GM21526 (cell line): ENCODE results near the gene CLK2.
"Not testable (repeated sequence)": the region's sequence is repeated elsewhere in the genome, so short reads cannot be mapped to it uniquely, and the experiment has no call there.

ENCODE experiments used
- ATAC-seq: cut with Tn5 transposase; IDR thresholded peaks from one replicate; pipeline ENCODE4 v1.9.1; 2021; ENCODE audit warnings: moderate library complexity; ENCODE audit not compliant: unreplicated experiment, low FRiP score

Gene CLK2

DNA sequence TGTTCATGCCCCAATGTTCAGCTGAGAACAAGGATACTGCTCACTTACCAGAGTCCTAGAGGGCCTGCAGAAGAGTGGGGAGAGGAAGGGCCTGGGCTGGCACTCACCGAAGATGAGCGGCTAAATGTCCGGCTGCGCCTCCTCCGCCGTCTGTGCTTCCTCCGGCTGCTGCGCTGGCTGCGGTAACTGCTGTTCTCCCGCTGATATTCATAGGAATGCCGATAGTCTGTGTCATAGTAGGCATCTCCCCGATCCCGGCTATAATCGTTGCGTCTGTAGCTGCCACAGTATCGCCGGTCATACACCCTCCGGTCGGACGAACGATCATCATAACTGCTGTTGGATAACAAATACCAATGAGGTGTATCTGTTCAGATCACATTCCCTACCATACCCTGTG, 3.9 kb downstream of the CLK2 start:
- ATAC-seq, result no peak

DNA sequence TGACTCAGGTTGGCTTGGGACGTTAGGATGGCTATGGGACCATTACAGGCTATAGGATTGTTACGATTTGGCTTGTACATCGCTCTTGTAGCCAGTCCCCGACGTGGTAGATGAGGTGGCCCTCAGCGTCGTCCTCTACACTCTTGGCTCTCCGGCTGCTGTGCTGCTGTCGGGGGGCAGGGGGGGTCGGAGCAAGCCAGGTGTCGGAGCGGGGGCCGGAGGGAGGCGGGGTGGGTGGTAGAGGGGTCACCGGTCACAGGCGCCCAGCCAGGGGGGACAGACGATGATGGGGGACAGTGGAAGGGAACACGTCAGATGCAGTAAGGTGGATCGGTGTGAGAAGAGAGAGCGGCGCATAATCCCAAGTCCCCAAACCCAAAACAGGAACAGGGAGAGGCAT, 4.7 kb downstream of the CLK2 start:
- ATAC-seq, result no peak

DNA sequence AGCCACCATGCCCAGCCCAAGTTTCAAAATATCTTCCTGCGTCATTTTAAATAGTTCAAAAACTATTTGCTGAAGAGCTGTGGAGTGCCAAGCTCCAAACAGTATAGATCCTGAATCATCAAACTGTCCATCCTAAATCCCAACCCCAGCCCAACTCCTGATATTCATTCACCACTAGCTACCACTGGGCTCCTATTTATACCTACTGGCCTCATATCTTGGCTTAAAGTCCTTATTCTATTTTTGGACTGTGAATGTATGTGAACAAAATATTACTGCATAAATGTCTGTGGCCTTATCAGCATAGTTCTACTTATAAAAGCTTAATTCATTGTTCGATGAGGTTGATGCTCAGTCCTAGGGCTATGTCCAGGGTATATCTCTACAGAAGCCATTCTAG, 5.9 kb downstream of the CLK2 start:
- no peak for ATAC-seq

DNA sequence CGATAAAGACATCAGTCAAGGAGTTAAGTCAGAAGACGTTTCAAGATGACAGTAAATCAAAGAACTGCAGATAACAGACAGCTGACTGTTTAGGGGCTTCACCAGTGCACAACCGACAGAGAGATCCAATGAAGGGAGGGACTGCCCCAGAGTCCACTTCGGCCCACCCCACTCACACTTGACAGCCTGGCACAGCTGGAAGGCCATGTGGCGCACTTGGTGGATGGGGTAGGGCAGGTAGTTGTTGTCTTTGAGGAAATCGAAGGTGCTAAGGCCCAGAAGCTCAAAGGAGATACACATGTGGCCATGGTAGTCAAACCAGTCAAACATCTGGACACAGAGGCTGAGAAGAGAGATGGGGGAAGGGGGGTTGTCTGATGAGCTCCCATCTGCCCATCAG, 6.8 kb downstream of the CLK2 start:
- no peak for ATAC-seq

DNA sequence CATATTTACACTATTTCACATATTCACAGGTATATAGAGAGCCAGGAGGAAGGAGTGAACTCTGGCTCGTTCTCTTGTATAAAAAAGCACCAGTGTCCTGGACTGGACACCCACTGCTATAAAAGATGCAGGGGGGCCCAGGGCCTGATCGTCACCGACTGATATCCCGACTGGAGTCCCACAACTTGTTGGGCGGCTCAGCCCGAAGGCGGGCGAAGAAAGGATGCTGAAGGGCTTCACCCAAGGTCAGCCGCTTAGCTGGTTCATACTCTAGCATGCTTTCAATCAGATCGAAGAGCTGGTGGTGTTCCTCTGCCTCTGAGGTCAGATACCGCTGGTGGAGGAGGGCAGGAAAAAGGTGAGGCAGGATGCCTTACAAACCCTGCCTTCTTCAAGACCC, 10.2 kb downstream of the CLK2 start:
- ATAC-seq, result no peak

DNA sequence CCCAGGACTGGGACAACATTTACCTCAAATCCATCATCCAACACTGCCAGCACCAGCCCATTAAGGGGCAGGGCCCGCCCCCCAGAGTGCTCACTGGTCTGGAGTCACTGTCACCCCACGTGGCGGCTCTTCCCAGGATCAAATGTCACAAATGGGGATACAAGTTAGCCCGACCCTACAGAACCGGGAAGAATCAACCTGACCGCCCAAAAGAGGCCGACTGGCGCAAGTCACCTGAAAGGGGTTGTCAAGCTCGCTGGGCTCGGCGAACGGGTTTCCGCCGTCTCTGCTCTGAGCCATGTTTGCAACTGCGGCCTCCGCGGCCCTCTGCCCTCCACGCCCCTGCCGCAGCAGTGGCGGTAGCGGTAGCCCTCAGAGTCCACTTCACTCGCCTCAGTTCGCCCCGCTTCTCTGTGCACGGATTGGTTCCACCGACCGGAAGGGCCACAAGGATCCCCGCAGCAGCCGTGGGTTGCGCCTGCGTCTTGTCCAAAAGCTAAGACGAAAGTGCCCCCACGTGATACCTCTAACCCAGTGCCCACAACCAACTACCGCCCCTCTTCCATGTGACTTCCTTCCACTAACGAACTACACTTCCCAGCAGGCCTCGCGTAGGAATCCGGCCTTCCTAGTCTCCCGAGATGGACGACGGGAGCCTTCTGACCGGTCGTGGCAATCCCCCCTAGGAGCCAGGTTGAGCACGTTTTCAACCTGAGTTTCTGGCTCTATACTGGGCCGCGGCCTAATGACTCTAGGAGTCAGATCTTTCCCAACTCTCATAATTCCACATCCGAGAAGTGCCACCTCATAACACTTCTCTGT, 11.2 kb downstream of the CLK2 start, which contains the start of gene SCAMP3:
TSS of gene SCAMP3 (minus strand) at position 509 of the 822 bp plus-strand sequence. CDS start at position 300, 209 bp downstream.
- peak; percentile 79 for ATAC-seq

DNA sequence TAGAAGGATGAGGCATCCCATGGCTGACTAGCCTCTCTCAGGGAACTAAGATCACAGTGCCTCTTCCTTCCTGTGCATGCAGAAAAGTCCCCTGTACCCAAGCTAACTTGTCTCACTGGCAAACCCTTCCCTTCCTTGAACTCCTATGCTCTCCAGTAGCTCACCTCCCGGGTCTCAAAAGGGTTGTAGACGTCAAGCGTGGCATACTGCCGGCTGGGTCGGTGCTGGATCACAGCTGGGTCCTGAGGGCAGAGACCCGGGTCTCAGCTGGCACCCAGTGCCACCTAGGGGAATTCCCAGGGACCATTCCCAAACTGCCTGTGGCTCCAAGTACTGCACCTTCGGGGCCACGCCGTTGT, 11.8 kb downstream of the CLK2 start:
- peak; percentile 4 for ATAC-seq

DNA sequence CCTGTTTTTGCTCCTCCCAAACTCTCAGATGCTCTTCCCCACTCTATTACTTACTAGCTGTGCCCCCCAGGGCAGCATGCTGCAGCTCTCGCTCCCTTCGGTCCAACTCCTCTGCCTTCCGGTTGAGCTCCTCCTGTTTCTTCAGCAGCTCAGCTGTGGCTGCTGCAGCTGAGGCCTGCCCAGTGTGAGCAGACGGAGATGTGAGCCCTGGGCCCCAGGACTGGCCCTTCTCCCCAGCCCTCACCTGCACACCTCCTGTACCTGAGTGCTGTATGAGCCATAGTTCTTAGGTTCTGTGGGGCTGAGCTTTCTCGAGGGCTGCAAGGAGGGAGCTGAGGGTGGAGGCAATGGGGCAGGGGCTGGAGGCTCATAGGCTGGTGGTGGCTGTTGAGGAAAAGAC, 13.0 kb downstream of the CLK2 start:
- ATAC-seq, result no peak

DNA sequence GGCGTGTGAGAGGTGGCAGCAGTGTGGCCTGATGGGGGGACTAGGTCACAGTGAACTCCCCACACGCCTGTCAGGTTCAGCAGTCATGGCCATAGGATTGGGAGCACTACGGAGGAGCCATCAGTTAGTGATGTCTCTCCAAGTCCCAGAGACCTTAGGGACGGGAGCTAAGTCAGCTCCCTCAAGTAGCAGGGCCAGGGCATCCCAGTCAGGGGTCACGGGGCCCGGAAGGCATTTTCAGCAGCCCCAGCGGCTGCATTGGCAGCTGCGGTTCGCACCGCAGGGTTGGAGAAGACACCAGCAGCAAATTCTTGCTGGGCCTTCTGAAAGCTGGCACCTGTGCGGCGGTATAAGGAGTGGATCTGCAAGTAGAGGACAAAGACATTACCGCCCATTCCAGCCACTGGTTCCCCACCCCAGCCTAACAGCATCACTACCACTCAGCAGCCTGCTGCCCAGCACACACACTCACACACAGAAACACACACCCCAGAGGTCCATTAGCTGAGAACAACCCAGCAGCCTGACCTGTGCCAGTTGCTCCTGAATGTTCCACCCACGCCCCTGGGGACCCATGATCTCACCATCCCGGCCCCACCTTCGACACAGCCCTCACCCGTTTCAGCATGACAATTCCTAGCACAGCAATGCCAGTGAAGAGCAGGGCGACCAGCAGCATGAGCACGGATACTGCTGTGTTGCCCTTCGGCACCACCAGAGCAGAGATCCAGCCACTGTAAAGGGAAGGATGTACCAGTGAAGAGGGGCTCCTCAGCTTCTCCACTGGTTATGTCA, 17.0 kb downstream of the CLK2 start:
- no peak for ATAC-seq

DNA sequence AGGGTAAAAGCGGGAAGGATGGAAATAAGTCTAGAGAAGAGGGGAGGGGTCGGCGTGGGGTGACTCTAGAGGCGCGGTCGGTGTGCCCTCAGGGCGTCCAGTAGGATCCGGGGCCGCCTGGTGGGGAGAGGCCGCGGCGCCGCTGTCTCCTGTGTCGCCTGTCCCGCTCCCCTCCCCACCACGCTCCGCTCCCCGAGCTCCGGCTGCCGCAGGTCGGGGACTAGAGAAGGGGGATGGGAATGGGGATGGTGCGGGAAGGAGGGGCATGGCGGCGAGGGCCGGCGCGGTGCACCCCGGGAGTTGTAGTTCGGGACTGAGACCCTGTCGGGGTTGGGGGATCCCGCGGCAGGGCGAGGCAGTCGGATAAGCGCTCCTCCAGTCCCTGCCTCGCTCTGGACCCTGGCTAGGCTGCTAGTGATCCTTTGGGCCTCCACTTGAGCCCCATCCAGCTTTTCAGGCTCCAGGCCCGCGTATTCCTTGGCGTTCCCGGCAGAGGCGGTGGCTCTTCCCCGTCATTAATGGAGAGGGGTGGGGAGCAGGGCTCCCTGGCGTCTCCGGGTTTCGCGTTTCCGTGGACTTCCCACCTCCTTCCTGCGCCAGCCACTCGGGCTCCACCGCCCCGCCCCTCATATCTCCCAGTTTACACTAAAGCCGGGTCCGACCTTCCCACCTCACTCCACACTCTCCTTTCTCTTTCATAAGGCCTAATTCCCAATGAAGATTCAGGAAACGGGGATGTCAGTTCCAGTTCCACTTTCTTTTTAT, 17.9 kb downstream of the CLK2 start, which contains the start of gene ENTREP3:
TSS of gene ENTREP3 (minus strand) at position 241 of the 765 bp plus-strand sequence. CDS start 606 bp downstream, outside the sequence.
- no peak for ATAC-seq

DNA sequence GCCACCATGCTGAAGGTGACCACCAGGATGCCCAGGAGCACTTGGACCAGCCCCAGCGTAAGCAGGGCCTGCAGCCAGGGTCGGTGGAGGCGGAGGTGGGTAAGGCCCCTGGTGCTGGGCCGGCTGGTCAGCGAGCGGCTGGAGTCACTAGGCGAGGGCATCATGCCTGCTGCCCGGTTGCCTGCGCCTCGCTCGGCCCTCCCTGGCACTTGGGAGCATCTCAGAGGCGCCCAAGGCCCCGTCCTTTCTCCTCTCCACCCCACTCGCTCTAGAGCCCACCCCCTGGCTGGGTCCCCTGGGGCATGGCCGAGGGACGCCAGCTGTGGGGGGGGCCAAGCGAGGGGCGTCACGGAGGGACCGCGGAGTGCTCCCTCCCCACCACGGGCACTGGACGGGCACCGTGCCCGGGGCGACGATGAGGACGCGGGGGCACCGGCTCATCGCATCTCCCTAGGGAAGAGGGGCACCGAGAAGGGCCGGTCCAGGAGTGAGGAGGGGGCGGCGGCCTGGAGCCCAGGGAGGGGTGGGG, 18.5 kb downstream of the CLK2 start:
- no peak for ATAC-seq

DNA sequence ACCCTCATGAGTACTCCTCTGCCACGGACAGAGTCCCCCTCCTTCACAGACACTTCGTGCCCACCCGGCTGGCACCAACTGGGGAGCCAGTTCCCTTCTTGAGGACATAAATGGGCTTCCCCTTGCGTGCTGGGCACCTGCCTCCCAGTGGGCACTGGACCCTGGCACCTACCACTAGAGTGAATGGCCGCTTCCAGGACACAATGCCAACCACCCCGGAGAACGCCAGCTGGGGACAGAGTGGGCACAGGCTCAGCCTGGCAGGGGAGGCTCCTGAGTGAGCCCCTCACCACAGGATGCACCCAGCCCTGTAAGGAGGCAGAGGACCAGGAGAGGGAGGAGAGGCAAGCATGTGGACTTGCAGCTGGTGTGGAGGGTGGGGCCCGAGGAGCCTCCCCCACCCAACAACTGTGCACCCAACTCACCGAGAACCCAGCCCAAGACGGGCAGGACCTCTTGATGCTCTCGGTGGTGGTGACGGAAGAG, 19.0 kb downstream of the CLK2 start:
- no peak for ATAC-seq

DNA sequence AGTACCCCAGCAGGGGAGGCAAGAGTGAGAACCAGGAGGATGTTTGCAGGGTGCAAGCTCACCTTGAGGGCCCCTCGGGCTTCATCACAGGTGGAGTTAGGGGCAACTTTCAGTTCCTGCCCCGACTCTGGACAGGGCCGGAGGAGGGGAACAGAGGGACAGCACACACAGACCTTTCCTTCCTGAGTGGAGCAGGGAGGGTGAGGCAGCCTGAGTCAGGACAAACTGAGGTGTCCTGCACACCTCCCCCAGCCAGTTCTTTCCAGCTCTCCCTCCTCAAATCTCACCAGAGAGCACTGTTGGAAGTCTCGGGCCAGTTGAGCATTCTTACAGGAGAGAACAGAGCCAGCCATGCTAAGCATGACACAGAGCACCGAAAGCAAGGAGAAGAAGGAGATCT, 19.5 kb downstream of the CLK2 start:
- no peak for ATAC-seq

DNA sequence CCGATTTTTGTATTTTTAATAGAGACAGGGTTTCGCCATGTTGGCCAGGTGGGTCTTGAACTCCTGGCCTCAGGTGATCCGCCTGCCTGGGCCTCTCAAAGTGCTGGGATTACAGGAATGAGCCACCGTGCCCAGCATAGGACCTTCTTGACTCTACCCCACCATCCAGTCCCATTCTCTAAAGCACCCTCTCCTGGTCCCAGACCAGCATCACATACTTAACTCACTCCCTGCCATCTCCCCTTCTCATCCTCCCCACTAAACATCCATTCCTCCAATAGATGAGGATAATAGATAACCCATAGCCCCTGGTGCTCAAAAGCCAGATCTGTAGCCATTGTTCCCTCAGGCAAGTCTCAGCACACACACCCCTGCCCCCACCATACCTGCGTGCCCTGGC, 20.1 kb downstream of the CLK2 start:
- ATAC-seq, result no peak

DNA sequence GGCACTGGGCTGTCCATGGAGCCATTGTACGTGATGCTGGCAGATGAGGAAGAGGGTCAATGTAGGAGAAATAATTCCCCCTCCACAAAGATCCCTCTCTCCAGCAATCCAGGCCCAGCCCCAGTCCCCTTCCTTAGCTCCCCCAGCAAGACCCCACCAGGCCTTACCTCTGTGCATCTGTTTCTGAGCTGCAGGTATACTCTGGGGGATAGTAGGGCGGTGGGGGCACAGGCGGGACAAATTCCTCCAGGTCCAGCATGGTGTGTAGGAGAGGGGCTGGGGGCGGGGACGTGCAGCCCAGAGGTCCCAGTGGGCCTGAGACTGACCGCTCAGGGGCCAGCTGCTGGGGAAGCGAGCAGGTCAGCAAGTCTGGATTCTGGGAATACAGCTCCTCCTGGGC, 21.7 kb downstream of the CLK2 start:
- no peak for ATAC-seq

DNA sequence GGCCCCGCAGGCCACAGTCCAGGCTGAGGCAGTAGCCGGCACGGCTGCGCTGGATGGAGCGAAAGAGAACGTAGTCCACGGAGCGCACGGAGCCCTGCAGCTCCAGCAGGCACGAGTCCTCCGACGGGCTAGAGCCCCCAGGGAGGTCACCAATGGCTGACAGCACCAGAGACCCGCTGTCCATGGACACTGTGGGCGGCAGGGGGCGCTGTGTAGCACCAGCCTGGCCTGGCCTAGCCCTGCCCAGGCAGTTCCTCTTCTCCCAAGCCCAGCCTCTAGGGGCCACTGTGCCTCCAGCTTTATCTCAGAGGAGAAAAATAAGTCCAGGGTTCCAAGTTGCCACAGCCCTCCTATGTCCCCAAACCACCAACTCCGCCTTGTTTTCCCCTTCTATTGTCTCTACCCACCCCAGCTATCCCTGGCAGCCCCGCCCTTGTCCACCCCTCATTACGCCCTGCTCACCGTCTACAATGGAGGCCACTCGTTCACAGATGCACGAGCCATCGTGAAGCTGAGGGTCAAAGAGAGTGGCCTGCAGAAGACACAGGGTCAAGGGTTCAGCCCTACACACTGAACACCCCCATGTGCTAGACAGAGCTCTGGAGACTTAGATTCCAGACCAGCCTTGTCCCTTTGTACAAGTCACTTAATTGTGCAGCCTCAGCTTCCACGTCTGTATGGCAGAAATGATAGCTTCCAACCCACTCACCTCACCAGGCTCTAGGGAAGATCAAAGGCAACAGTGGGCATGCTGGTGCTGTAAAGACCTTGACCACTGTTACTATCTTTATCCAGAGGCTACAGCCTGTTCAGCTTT, 22.5 kb downstream of the CLK2 start:
- peak; percentile 66 for ATAC-seq

DNA sequence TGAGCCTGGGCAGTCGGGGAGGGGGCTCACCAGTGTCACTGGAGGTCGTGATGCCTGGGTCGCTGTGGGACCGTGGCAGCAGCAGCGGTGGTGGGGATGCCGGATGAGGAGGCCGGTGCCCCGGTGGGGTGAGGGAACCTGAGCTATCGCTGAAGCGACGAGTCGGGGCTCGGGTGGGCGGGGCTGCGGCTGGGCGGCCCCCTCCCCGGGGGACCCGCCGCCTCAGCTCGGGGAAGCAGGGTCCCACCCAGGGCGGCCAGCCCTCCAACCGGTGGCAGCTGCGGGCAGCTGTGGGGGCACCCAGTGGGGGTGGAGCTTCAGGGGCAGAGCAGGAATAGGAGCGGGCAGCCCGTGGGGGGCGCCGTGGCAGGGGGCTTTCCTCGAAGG, 23.1 kb downstream of the CLK2 start:
- ATAC-seq, result peak; percentile 15

DNA sequence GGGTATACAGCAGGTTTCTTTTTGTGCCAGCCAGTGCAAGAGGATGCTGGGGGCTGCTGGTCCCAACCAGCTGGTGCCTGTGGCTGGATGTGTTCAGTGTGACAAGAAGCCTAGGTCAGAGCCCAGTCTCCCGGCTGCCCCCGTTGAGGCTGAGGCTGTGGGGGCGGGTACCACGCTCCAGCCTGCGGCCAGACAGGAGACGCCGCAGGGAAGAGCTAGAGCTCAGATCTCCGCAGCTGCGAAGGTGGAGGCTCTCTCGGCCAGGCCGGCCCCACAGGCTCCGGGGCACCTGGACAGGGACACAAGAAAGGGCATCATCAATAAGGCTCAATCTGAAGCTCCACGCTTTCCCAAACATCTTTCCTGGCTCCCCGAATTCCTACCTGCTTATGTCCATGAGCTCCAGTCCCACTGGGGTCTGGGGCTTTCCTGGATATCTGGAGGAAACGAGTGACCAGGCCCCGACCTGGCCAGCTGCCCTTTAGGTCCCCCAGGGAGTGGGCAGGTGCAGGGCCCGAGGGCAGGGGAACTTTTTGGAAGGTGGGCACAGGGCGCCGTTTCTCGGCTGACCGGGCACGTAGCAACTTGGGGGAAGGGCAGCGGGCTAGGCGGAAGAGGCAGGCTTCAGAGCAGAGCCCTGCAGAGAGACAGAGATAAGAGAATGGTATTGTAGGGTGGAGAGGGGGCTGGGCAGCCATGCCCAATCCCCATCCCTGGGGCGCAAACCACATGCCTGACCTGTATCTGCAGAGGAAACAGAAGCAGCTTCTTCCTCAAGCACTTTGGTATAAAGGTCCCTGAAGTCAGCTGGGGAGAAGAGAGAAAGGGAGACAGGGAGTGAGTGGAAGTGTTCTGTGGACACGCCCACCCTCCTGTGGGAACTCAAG, 25.4 kb downstream of the CLK2 start:
- no peak for ATAC-seq

DNA sequence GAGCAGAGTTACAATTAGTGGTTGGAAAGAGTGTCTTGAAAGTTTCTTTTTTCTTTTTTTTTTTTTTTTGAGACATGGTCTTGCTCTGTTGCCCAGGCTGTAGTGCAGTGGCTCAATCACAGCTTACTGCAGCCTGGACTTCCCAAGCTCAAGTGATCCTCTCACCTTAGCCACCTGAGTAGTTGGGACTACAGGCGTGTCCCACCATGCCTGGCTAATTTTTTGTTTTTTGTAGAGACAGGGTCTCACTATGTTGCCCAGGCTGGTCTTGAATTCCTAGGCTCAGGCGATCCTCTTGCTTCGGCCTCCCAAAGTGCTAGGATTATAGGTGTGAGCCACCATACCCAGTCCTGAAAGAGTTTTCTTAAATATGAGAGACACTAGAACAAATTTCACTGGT, 26.5 kb downstream of the CLK2 start:
- not testable (repeated sequence) for ATAC-seq
